ENCODE data around the gene ZFP1. TPM values are rescaled to one million over a fixed set of nuclear protein-coding genes. Genes with fewer than 3 reads are reported as not detected.
A peak's percentile ranks its signal among the peaks of the same experiment; 100 is the strongest.

ZFP1 gene
- polyA plus RNA-seq, 1 experiment, result 11.6 TPM

DNA sequence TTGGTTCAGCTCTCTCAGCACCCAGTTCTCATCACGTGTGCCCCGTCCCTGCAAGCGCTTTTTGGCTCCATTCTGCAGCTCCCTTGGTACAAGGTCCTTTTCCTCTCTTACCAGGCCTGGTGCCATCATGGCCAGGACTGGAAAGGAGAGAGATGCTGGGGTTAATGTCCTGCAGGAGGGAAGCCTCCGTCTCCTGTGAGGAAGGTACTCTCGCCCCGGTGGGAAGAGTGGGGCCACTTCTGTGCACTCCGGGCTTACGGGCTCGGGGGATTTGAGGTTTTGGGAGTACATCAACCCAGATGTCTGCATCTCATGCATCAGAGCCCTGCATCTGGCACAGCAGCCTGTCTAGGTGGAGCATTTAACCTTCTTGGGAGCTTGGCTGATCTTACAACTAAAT is 48.5 kb downstream of the ZFP1 start:
- TF ChIP-seq, protein P1, sequence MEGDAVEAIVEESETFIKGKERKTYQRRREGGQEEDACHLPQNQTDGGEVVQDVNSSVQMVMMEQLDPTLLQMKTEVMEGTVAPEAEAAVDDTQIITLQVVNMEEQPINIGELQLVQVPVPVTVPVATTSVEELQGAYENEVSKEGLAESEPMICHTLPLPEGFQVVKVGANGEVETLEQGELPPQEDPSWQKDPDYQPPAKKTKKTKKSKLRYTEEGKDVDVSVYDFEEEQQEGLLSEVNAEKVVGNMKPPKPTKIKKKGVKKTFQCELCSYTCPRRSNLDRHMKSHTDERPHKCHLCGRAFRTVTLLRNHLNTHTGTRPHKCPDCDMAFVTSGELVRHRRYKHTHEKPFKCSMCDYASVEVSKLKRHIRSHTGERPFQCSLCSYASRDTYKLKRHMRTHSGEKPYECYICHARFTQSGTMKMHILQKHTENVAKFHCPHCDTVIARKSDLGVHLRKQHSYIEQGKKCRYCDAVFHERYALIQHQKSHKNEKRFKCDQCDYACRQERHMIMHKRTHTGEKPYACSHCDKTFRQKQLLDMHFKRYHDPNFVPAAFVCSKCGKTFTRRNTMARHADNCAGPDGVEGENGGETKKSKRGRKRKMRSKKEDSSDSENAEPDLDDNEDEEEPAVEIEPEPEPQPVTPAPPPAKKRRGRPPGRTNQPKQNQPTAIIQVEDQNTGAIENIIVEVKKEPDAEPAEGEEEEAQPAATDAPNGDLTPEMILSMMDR (IDR thresholded peaks at IDR 0.05; ENCODE audit: low read depth, low read length), result no peak
- no peak for DNase-seq (ENCODE audit: low read depth, low spot score)
- POLR2A ChIA-PET, result no interaction called here
- peaks cover 7% of the 10 kb centered on the region for H3K9me3 ChIP-seq (ENCODE audit: control insufficient read depth, insufficient read depth, low read length)
- CTCF ChIA-PET, result interaction anchor here (1.4 to 5.7 kb wide), 5 partner anchors 37 to 567 kb away, joined by 5 to 139 read pairs (median 8); partner anchors contain the start of gene ZNRF1
- H3K4me3 ChIP-seq (ENCODE audit: low read depth, low read length), result no peak overlapping the region
- H3K27me3 ChIP-seq (ENCODE audit: control insufficient read depth, insufficient read depth, low read length), result peaks cover 8% of the 10 kb centered on the region
- no peak overlapping the region for H3K27ac ChIP-seq (ENCODE audit: low read depth, low read length)

DNA sequence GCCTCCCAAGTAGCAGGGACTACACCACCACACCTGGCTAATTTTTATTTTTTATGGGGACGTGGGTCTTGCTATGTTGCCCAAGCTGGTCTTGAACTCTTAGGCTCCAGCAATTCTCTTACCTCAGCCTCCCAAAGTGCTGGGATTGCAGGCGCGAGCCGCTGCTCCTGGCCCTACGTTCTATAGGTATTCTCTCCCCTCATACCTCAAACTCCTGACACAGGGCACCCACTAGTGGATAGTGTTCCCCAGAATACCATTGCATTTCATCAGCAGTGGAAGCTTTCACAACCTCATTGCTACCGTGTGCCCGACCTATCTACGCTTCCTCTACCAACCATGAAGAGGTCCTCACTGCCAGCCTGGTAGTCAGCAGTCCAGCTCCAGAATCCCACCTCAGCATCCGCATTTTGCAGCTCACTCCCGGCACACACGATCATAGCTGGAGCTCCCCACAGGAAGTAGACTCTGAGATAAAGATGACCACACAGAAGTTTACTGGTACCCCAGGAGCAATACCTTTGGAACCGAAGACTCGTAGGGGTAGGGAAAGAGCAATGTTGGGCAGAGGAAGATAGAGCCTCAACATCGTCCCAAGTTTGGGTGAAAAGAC is 49.3 kb downstream of the ZFP1 start:
- Histone ChIP-seq H3K4me3 (ENCODE audit: low read depth, low read length) (no peak overlapping the region), H3K9me3 (ENCODE audit: control insufficient read depth, insufficient read depth, low read length) (peaks cover 7% of the 10 kb centered on the region), H3K27me3 (ENCODE audit: control insufficient read depth, insufficient read depth, low read length) (peaks cover 8% of the 10 kb centered on the region), H3K27ac (ENCODE audit: low read depth, low read length) (no peak overlapping the region)
- ChIA-PET POLR2A (interaction anchor here (0.6 to 0.8 kb wide), 2 partner anchors 210 to 394 kb away, joined by 3 read pairs; no protein-coding TSS in a partner anchor), CTCF (interaction anchor here (1.4 to 5.7 kb wide), 10 partner anchors 23 to 566 kb away, joined by 4 to 139 read pairs (median 11); partner anchors contain the start of genes TMEM170A and ZNRF1)
- no peak for DNase-seq (ENCODE audit: low read depth, low spot score)
- TF ChIP-seq, protein P1 (IDR thresholded peaks at IDR 0.05; ENCODE audit: low read depth, low read length), result no peak

DNA sequence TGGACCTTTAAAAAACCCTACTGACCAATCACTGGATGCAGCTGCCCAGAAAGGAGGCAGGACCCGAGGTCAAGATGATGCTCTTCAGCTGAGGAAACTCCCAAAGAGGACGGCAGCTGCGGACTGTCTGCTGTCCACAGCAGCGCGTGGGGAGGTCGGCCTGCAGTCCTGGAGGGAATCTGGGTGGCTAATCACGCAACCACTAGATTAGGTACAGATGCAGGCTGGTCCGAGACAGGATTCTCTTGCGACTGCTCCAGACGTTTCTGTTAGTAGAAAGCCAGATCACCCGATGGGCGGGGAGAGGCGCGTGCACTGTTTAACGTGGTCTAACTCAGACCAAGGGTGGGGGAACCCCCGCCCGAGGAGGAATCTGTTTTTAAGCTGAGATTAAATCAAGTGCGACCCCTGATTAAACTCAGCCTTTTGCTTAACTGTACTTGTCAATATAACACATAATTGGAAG is 49.8 kb downstream of the ZFP1 start:
- POLR2A ChIA-PET, result interaction anchor here (0.6 to 0.8 kb wide), 2 partner anchors 210 to 393 kb away, joined by 3 read pairs; no protein-coding TSS in a partner anchor

DNA sequence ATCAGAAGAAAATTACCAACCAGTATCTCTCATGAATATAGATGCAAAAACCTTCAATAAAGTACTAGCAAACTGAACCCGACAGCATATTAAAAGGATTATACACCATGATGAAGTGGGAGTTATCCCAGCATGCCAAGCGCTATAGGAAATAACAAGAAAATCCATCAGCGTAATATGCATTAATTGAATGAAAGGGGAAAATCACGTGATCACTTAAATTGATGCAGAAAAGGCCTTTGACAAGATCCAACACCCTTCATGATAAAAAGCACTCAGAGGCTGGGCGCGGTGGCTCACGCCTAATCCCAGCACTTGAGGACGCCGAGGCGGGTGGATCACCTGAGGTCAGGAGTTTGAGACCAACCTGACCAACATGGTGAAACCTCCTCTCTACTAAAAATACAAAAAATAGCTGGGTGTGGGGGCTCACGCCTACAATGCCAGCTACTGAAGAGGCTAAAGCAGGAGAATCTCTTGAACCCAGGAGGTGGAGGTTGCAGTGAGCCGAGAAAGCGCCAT is 53.8 kb downstream of the ZFP1 start:
- no peaks in the 10 kb centered on the region for H3K9me3 ChIP-seq (ENCODE audit: control insufficient read depth, insufficient read depth, low read length)
- POLR2A ChIA-PET, result interaction anchor here (0.7 kb wide), 1 partner anchor 263 kb away, joined by 8 read pairs; no protein-coding TSS in a partner anchor
- H3K27me3 ChIP-seq (ENCODE audit: control insufficient read depth, insufficient read depth, low read length), result no peaks in the 10 kb centered on the region
- H3K4me3 ChIP-seq (ENCODE audit: low read depth, low read length), result no peak overlapping the region
- H3K27ac ChIP-seq (ENCODE audit: low read depth, low read length), result no peak overlapping the region
- CTCF ChIA-PET, result interaction anchor here (0.5 to 5.7 kb wide), 6 partner anchors 12 to 270 kb away, joined by 3 to 139 read pairs (median 4); no protein-coding TSS in a partner anchor
- no peak for DNase-seq (ENCODE audit: low read depth, low spot score)
- TF ChIP-seq, protein P1 (IDR thresholded peaks at IDR 0.05; ENCODE audit: low read depth, low read length), result no peak

More for the DNA sequence above, 49.8 kb downstream of the ZFP1 start:
- Histone ChIP-seq H3K27ac (ENCODE audit: low read depth, low read length) (peak overlapping the region; percentile 21), H3K27me3 (ENCODE audit: control insufficient read depth, insufficient read depth, low read length) (peaks cover 8% of the 10 kb centered on the region), H3K9me3 (ENCODE audit: control insufficient read depth, insufficient read depth, low read length) (peaks cover 7% of the 10 kb centered on the region), H3K4me3 (ENCODE audit: low read depth, low read length) (peak overlapping the region; percentile 22)
- CTCF ChIA-PET, result interaction anchor here (0.9 to 5.7 kb wide), 21 partner anchors 22 to 566 kb away, joined by 3 to 139 read pairs (median 6); partner anchors contain the start of genes TMEM170A and ZNRF1
- TF ChIP-seq, protein P1 (IDR thresholded peaks at IDR 0.05; ENCODE audit: low read depth, low read length), result no peak
- DNase-seq (ENCODE audit: low read depth, low spot score), result peak; percentile 61

DNA sequence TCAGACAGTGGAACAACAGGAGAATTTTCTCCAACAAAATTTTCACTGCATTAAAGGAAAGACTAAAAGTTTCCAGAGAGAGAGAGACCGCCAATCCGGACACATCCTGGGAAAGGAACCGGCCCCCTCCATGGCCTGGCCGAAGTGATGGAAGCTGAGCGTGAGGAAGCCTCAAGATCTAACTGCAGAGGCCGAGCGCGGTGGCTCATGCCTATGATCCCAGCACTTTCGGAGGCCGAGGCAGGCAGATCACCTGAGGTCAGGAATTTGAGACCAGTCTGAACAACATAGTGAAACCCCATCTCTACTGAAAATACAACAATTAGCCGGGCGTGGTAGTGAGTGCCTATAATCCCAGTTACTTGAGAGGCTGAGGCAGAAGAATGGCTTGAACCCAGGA is 54.8 kb downstream of the ZFP1 start:
- ChIA-PET CTCF (interaction anchor here (2.3 kb wide), 1 partner anchor 262 kb away, joined by 15 read pairs; no protein-coding TSS in a partner anchor), POLR2A (interaction anchor here (0.6 kb wide), 1 partner anchor 187 kb away, joined by 3 read pairs; no protein-coding TSS in a partner anchor)
- DNase-seq (ENCODE audit: low read depth, low spot score), result no peak
- Histone ChIP-seq H3K27me3 (ENCODE audit: control insufficient read depth, insufficient read depth, low read length) (no peaks in the 10 kb centered on the region), H3K4me3 (ENCODE audit: low read depth, low read length) (no peak overlapping the region), H3K27ac (ENCODE audit: low read depth, low read length) (no peak overlapping the region), H3K9me3 (ENCODE audit: control insufficient read depth, insufficient read depth, low read length) (no peaks in the 10 kb centered on the region)
- TF ChIP-seq, protein P1 (IDR thresholded peaks at IDR 0.05; ENCODE audit: low read depth, low read length), result no peak
